IMR-90 (cell line): ENCODE data around the gene CGB7. TPM values are rescaled to one million over a fixed set of nuclear protein-coding genes. Genes with fewer than 3 reads are reported as not detected.
"Not testable (repeated sequence)": the region's sequence is repeated elsewhere in the genome, so short reads cannot be mapped to it uniquely, and the experiment has no call there.

Experiments
- ATAC-seq: fragments of 200-7000 bp; cut with Tn5 transposase; 2 replicates; pipeline ENCODE4 v1.9.1; 2020; ENCODE audit warnings: low read depth, mild to moderate bottlenecking, moderate library complexity
- BruUV-seq: library from RNA; stranded (reverse); fragments of 400-500 nt; replicated peaks from 2 replicates; lab custom pipeline; 2021; lab: Mats Ljungman, UMichigan
- CTCF ChIA-PET: fragments of 300-600 bp; formaldehyde crosslinking; extraction: SDS; loops from one replicate; lab custom pipeline; 2021; ENCODE audit warnings: antibody characterized with exemption; lab: Yijun Ruan, JAX
- POLR2A ChIA-PET: fragments of 300-600 bp; sonication (Branson Sonifier 250); formaldehyde crosslinking; loops from one replicate; lab custom pipeline; 2022; ENCODE audit warnings: antibody characterized with exemption; ENCODE audit not compliant: unreplicated experiment; lab: Charles Lee
- DNase-seq: peaks from one replicate; pipeline ENCODE4 v3.0.0; 2013
- H2AFZ ChIP-seq: replicated peaks from 2 replicates; pipeline ENCODE3; 2013; ENCODE audit warnings: low read length, mild to moderate bottlenecking; ENCODE audit not compliant: poor library complexity
- H2AK5ac ChIP-seq: 2 replicates; pipeline ENCODE4 v1.6.1; 2013; ENCODE audit warnings: low read depth, low read length, inconsistent platforms
- H2AK9ac ChIP-seq: replicated peaks from 2 replicates; pipeline ENCODE3; 2013; ENCODE audit warnings: mild to moderate bottlenecking, low read depth, low read length, moderate library complexity; ENCODE audit not compliant: poor library complexity
- H2BK120ac ChIP-seq: 2 replicates; pipeline ENCODE4 v1.6.1; 2013; ENCODE audit warnings: low read depth, low read length, inconsistent platforms
- H2BK15ac ChIP-seq: 3 replicates; pipeline ENCODE4 v1.6.1; 2013; ENCODE audit warnings: low read depth, low read length, inconsistent platforms
- H2BK20ac ChIP-seq: 2 replicates; pipeline ENCODE4 v1.6.1; 2013; ENCODE audit warnings: low read depth, mild to moderate bottlenecking, inconsistent platforms, low read length, moderate library complexity
- H2BK5ac ChIP-seq: 2 replicates; pipeline ENCODE4 v1.6.1; 2013; ENCODE audit warnings: mild to moderate bottlenecking, low read depth, low read length, inconsistent platforms; ENCODE audit not compliant: poor library complexity, severe bottlenecking
- H3K14ac ChIP-seq: replicated peaks from 2 replicates; pipeline ENCODE4 v1.6.1; 2013; ENCODE audit warnings: low read depth, low read length, inconsistent platforms
- H3K18ac ChIP-seq: 2 replicates; pipeline ENCODE4 v1.6.1; 2013; ENCODE audit warnings: low read depth, low read length, control low read depth
- H3K23ac ChIP-seq: 2 replicates; pipeline ENCODE4 v1.6.1; 2013; ENCODE audit warnings: low read depth, low read length, inconsistent platforms
- H3K27ac ChIP-seq: 2 replicates; pipeline ENCODE4 v1.5.1; 2013; ENCODE audit warnings: mild to moderate bottlenecking, control low read depth, low read length; ENCODE audit not compliant: insufficient read depth
- H3K27me3 ChIP-seq: 2 replicates; pipeline ENCODE4 v1.6.1; 2013; ENCODE audit warnings: low read length; ENCODE audit not compliant: control insufficient read depth, insufficient read depth
- H3K36me3 ChIP-seq: 2 replicates; pipeline ENCODE4 v1.6.1; 2013; ENCODE audit warnings: low read length, mixed read lengths; ENCODE audit not compliant: control insufficient read depth, insufficient read depth
- H3K4ac ChIP-seq: 2 replicates; pipeline ENCODE4 v1.6.1; 2013; ENCODE audit warnings: low read depth, low read length, inconsistent platforms
- H3K4me1 ChIP-seq: 2 replicates; pipeline ENCODE4 v1.6.1; 2013; ENCODE audit warnings: low read length, mixed read lengths; ENCODE audit not compliant: control insufficient read depth, insufficient read depth
- H3K4me2 ChIP-seq: 2 replicates; pipeline ENCODE4 v1.6.1; 2013; ENCODE audit warnings: low read depth, mild to moderate bottlenecking, control low read depth, low read length, moderate library complexity
- H3K4me3 ChIP-seq: 2 replicates; pipeline ENCODE4 v1.5.1; 2013; ENCODE audit warnings: low read depth, mild to moderate bottlenecking, control low read depth, low read length, moderate library complexity; ENCODE audit not compliant: insufficient read depth
- H3K56ac ChIP-seq: 2 replicates; pipeline ENCODE4 v1.6.1; 2013; ENCODE audit warnings: low read length, inconsistent platforms; ENCODE audit not compliant: insufficient read depth; ENCODE audit errors: extremely low read depth
- H3K79me1 ChIP-seq, 2 experiments: 2 replicates each; pipeline ENCODE4 v1.6.1; 2013; ENCODE audit warnings: low read length in 2 of 2, inconsistent platforms in 1 of 2, low read depth in 1 of 2
- H3K9ac ChIP-seq: 2 replicates; pipeline ENCODE4 v1.6.1; 2013; ENCODE audit warnings: low read depth, low read length, control low read depth
- H3K9me1 ChIP-seq: 2 replicates; pipeline ENCODE4 v1.6.1; 2013; ENCODE audit warnings: low read length, inconsistent platforms; ENCODE audit not compliant: insufficient read depth
- H3K9me3 ChIP-seq: 2 replicates; pipeline ENCODE4 v1.6.1; 2013; ENCODE audit warnings: low read length; ENCODE audit not compliant: control insufficient read depth, insufficient read depth
- H4K20me1 ChIP-seq: 2 replicates; pipeline ENCODE4 v1.6.1; 2013; ENCODE audit warnings: low read length, inconsistent platforms; ENCODE audit not compliant: insufficient read depth
- H4K5ac ChIP-seq: 2 replicates; pipeline ENCODE4 v1.6.1; 2013; ENCODE audit warnings: mild to moderate bottlenecking, low read depth, low read length, control low read depth
- H4K8ac ChIP-seq, 2 experiments: 2 replicates each; pipeline ENCODE4 v1.6.1; 2013; ENCODE audit warnings: low read depth in 2 of 2, low read length in 2 of 2, control low read depth in 1 of 2, inconsistent platforms in 1 of 2
- H4K91ac ChIP-seq: 2 replicates; pipeline ENCODE4 v1.6.1; 2013; ENCODE audit warnings: low read depth, low read length, inconsistent platforms; ENCODE audit not compliant: insufficient read depth
- FOS ChIP-seq: fragments of 150-350 bp; IDR thresholded peaks from 2 replicates; pipeline ENCODE4 v1.6.1; 2016; ENCODE audit warnings: low read depth, low read length
- WGBS, 2 experiments: methylation state at CpG; one replicate each; pipeline versions ENCODE4 v1.1.5 to v1.1.7; 2013; ENCODE audit warnings: missing lambda C conversion rate in 2 of 2; ENCODE audit not compliant: insufficient read length in 1 of 2; ENCODE audit errors: extremely low coverage in 2 of 2; 5-methylcytosine and 5-hydroxymethylcytosine counted together
- dilution Hi-C: fragments of 300-500 bp; cut with HindIII; formaldehyde crosslinking; loops from one replicate; pipeline ENCODE4 v1.14.3; 2018; ENCODE audit warnings: low sequenced_read_pairs; ENCODE audit not compliant: unreplicated experiment
- in situ Hi-C: fragments of 300-500 bp; cut with MboI; formaldehyde crosslinking; loops from 3 replicates; pipeline ENCODE4 v1.14.3; 2019; ENCODE audit warnings: low sequenced_read_pairs, inconsistent platforms, mixed read lengths
- intact Hi-C: fragments of 100-400 bp; cut with micrococcal nuclease; formaldehyde crosslinking; loops from 2 replicates; pipeline ENCODE4 v1.10.0; 2022
- polyA plus RNA-seq, 3 experiments: library from polyadenylated mRNA; depleted of rRNA; stranded (reverse); fragments of >200 nt; gene quantifications; 2 replicates each; pipeline ENCODE4 v1.2.3, GENCODE V29; 2012; ENCODE audit warnings: low replicate concordance in 1 of 3
- total RNA-seq: library from RNA; depleted of rRNA; stranded (reverse); fragments of >200 nt; gene quantifications from 2 replicates; pipeline ENCODE4 v1.2.3, GENCODE V29; 2012

Gene CGB7
- total and polyA plus RNA-seq, 2 of the 4 experiments (the other 2 are of a cell fraction), result 1.7 TPM; not detected in 1

DNA sequence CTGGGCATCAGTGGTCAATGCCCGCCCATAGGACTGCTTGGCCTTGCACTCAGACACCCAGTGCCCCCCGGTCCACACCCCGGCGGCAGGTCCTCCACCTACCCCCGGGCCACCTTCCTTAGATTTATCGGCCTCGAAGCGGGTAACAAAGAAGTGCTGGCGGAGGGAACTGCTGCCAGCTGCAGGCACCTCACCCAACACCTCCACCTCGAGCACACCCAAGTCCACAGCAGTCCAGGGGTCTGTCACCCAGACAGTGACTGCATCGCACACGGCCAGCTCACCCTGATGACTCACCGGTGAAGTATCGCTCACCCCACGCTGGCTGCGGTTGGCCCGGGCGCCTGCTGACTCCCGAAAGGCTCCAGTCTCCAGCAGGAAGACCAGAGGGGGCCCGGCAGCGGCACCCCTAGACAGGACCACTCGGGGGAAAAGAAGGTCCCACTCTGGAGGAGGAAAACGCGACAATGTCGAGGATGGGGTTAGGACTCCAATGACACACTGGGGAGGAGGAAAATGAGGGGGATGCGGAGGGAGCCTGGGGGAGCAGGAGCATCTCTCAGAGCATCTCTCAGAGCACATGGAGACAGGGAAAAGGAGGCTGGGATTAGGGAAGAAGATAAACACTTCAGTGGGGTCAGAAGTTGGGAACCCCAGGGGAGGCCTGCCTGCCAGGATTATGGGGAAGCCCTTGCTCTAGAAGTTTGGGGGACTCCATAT lies 18.8 kb downstream of the CGB7 start:
- H3K9me1 ChIP-seq, H3K4me1 ChIP-seq, POLR2A ChIA-PET, H3K27ac ChIP-seq, H3K23ac ChIP-seq, H3K9ac ChIP-seq, H3K56ac ChIP-seq, H3K9me3 ChIP-seq, H3K4me3 ChIP-seq, H4K5ac ChIP-seq, H4K20me1 ChIP-seq, intact Hi-C loops, BruUV-seq, H3K14ac ChIP-seq, H3K36me3 ChIP-seq, H2AFZ ChIP-seq, in situ Hi-C loops, H2AK9ac ChIP-seq, dilution Hi-C loops, H3K18ac ChIP-seq, H3K27me3 ChIP-seq, H3K79me1 ChIP-seq, CTCF ChIA-PET: not testable (repeated sequence)
- H3K4ac ChIP-seq, result peak overlapping the region; percentile 86
- H2BK15ac ChIP-seq, result 0 out of 3 replicates have a peak overlapping the region, but pooled peaks have one; percentile 0
- peak overlapping the region; percentile 68; the same call in 1 of the 2 replicates for H4K91ac ChIP-seq
- TF ChIP-seq FOS, result peak; percentile 73
- H2BK20ac ChIP-seq, result peak overlapping the region; percentile 87
- peak; percentile 70 for DNase-seq
- ATAC-seq, result peak; percentile 85
- H3K4me2 ChIP-seq, result peak overlapping the region; percentile 56; the same call in 1 of the 2 replicates
- peak overlapping the region; percentile 50 to 71; a peak in 1 of 4 replicates for H4K8ac ChIP-seq
- peak overlapping the region; percentile 49; the same call in 1 of the 2 replicates for H2AK5ac ChIP-seq
- peak overlapping the region; percentile 96 for H2BK120ac ChIP-seq
- H2BK5ac ChIP-seq, result peak overlapping the region; percentile 30
- 40% methylated on average over 2 of the region's 26 CpGs; no CpG with 5 or more reads in 1 of the 2 experiments for WGBS, 2 experiments

DNA sequence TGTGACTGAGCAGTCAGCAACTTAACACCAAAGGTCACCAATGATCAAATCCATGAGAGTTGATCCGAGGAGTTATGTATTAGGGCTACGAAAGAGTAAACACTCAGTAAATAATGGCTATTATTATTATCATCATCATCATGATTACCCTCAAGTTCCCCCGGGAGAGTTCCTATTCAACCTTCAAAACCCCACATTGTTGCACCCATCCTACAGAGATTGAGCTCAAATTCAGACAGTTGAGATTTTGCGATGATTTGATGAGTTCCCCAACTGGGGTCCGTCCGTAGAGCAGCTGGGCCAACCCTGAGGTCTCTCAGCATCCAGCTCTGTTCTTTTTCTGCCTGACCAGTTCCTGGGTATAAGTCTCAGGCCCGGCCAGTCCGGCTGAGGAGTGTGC lies 19.4 kb downstream of the CGB7 start:
- H3K36me3 ChIP-seq, H3K27ac ChIP-seq, H3K4me1 ChIP-seq, H3K9ac ChIP-seq, H3K4me2 ChIP-seq, H3K79me1 ChIP-seq, H3K9me3 ChIP-seq, in situ Hi-C loops, H4K20me1 ChIP-seq, H3K9me1 ChIP-seq, H3K23ac ChIP-seq, H3K14ac ChIP-seq, H2AK9ac ChIP-seq, H2BK15ac ChIP-seq, DNase-seq, BruUV-seq, ATAC-seq, H3K56ac ChIP-seq, H2AK5ac ChIP-seq, CTCF ChIA-PET, intact Hi-C loops, H3K27me3 ChIP-seq, H2BK20ac ChIP-seq, dilution Hi-C loops, H4K91ac ChIP-seq, H4K8ac ChIP-seq, H3K4me3 ChIP-seq, H3K18ac ChIP-seq, H2AFZ ChIP-seq, POLR2A ChIA-PET, H4K5ac ChIP-seq, H2BK5ac ChIP-seq: not testable (repeated sequence)
- Histone ChIP-seq H3K4ac (peak overlapping the region; percentile 7; the same call in 1 of the 2 replicates), H2BK120ac (0 out of 2 replicates have a peak overlapping the region, but pooled peaks have one; percentile 32)
- WGBS, 2 experiments, result no CpG with 5 or more reads among the region's 8 CpGs
